H1 (cell line): ENCODE results near the gene CHST11. TPM values are rescaled to one million over a fixed set of nuclear protein-coding genes. Genes with fewer than 3 reads are reported as not detected.
A peak's percentile ranks its signal among the peaks of the same experiment; 100 is the strongest.

Source experiments
- RNF2 ChIP-seq: fragments of 200-900, 300-1000 bp; sonication (generic); IDR thresholded peaks from 2 replicates; pipeline ENCODE4 v1.7.1; 2016; ENCODE audit warnings: borderline replicate concordance, low read depth, mild to moderate bottlenecking, antibody characterized with exemption, low read length; ENCODE audit not compliant: poor library complexity, severe bottlenecking; ENCODE audit errors: missing control alignments
- TEAD4 ChIP-seq: IDR thresholded peaks from 2 replicates; pipeline ENCODE4 v1.6.1; 2012; ENCODE audit warnings: low read depth, low read length, inconsistent platforms, mixed read lengths
- polyA plus RNA-seq, 7 experiments: library from polyadenylated mRNA; depleted of rRNA in 3 of 7; stranded (reverse) in 5 of 7; unstranded in 2 of 7; fragments of >200 nt in 5 of 7; fragments of 200-250 nt in 2 of 7; gene quantifications; 1 replicate in 5 of 7; 2 replicates in 1 of 7; 4 replicates in 1 of 7; pipeline versions ENCODE4 v1.2.1 to v1.2.3, GENCODE V29; 2011 to 2013; ENCODE audit warnings: missing spikeins in 2 of 7, mixed read lengths in 2 of 7
- total RNA-seq: library from RNA; stranded (reverse); fragmentation: NEBNext Ultra II Directional; extraction: Animal tissue kit (Norgen Biotek cat#: 25700); gene quantifications from 2 replicates; pipeline ENCODE4 v1.2.1, GENCODE V29; 2021
- TF ChIP-seq, protein P1 (sequence below): fragments of 300-600 bp; sonication (generic); IDR thresholded peaks from 2 replicates; pipeline ENCODE4 v1.7.1; 2012; ENCODE audit warnings: low read length, moderate library complexity, mild to moderate bottlenecking, inconsistent platforms; ENCODE audit not compliant: insufficient replicate concordance

The CHST11 gene
- total and polyA plus RNA-seq, 2 of the 8 experiments (the other 6 are each of a cell fraction or from before 2014, with no cell fraction given), result 14.4 to 20.8 TPM

DNA sequence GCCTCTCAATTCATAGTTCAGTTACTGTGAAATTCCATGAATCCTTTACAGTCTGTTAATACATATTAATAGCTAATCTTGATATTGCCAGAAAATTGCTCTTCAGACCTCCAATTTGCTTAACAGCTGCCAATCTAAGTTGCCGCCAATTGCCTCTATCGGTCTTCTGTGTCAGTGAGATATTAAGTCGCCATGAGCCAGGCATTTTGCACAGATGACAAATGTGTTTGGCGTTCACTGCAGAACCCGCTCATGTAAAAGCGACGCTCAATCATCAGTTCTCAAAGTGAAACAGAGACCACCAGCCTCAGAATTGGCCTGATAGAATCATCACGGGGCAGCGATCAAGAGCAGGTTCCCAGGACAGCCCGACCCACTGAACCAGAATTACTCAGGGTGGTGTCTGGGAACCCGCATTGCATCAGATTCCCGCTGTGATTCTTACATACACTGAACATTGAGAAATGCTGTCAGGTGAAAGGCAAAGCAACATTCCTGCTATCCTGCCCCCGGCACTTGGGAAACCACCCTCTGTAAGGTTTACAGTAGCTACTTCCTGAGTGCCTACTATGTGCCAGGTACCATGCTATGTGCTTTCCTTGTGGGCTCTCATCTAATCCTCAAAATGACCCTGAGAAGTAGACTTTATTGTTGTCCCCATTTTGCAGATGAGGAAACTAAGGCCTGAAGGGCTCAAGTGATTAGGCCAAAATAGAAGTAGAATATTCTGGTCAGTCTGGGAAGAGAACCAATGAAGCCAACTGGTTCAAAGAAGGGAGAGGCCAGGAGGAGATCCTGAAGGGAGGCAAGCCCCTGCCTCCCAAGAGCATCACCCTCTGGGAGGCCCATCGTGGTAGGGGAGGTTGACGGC, 285.0 kb downstream of the CHST11 start (continued):
- TF ChIP-seq RNF2 (no peak), TEAD4 (0 out of 2 replicates have a peak, but pooled peaks have one; percentile 12)
- TF ChIP-seq, protein P1, sequence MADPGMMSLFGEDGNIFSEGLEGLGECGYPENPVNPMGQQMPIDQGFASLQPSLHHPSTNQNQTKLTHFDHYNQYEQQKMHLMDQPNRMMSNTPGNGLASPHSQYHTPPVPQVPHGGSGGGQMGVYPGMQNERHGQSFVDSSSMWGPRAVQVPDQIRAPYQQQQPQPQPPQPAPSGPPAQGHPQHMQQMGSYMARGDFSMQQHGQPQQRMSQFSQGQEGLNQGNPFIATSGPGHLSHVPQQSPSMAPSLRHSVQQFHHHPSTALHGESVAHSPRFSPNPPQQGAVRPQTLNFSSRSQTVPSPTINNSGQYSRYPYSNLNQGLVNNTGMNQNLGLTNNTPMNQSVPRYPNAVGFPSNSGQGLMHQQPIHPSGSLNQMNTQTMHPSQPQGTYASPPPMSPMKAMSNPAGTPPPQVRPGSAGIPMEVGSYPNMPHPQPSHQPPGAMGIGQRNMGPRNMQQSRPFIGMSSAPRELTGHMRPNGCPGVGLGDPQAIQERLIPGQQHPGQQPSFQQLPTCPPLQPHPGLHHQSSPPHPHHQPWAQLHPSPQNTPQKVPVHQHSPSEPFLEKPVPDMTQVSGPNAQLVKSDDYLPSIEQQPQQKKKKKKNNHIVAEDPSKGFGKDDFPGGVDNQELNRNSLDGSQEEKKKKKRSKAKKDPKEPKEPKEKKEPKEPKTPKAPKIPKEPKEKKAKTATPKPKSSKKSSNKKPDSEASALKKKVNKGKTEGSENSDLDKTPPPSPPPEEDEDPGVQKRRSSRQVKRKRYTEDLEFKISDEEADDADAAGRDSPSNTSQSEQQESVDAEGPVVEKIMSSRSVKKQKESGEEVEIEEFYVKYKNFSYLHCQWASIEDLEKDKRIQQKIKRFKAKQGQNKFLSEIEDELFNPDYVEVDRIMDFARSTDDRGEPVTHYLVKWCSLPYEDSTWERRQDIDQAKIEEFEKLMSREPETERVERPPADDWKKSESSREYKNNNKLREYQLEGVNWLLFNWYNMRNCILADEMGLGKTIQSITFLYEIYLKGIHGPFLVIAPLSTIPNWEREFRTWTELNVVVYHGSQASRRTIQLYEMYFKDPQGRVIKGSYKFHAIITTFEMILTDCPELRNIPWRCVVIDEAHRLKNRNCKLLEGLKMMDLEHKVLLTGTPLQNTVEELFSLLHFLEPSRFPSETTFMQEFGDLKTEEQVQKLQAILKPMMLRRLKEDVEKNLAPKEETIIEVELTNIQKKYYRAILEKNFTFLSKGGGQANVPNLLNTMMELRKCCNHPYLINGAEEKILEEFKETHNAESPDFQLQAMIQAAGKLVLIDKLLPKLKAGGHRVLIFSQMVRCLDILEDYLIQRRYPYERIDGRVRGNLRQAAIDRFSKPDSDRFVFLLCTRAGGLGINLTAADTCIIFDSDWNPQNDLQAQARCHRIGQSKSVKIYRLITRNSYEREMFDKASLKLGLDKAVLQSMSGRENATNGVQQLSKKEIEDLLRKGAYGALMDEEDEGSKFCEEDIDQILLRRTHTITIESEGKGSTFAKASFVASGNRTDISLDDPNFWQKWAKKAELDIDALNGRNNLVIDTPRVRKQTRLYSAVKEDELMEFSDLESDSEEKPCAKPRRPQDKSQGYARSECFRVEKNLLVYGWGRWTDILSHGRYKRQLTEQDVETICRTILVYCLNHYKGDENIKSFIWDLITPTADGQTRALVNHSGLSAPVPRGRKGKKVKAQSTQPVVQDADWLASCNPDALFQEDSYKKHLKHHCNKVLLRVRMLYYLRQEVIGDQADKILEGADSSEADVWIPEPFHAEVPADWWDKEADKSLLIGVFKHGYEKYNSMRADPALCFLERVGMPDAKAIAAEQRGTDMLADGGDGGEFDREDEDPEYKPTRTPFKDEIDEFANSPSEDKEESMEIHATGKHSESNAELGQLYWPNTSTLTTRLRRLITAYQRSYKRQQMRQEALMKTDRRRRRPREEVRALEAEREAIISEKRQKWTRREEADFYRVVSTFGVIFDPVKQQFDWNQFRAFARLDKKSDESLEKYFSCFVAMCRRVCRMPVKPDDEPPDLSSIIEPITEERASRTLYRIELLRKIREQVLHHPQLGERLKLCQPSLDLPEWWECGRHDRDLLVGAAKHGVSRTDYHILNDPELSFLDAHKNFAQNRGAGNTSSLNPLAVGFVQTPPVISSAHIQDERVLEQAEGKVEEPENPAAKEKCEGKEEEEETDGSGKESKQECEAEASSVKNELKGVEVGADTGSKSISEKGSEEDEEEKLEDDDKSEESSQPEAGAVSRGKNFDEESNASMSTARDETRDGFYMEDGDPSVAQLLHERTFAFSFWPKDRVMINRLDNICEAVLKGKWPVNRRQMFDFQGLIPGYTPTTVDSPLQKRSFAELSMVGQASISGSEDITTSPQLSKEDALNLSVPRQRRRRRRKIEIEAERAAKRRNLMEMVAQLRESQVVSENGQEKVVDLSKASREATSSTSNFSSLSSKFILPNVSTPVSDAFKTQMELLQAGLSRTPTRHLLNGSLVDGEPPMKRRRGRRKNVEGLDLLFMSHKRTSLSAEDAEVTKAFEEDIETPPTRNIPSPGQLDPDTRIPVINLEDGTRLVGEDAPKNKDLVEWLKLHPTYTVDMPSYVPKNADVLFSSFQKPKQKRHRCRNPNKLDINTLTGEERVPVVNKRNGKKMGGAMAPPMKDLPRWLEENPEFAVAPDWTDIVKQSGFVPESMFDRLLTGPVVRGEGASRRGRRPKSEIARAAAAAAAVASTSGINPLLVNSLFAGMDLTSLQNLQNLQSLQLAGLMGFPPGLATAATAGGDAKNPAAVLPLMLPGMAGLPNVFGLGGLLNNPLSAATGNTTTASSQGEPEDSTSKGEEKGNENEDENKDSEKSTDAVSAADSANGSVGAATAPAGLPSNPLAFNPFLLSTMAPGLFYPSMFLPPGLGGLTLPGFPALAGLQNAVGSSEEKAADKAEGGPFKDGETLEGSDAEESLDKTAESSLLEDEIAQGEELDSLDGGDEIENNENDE, result no peak
